AG04450 (cell line): ENCODE measurements around the gene DLGAP3. TPM values are rescaled to one million over a fixed set of nuclear protein-coding genes. Genes with fewer than 3 reads are reported as not detected.
"Not testable (repeated sequence)": the region's sequence is repeated elsewhere in the genome, so short reads cannot be mapped to it uniquely, and the experiment has no call there.

Source experiments
- CTCF ChIA-PET: fragments of 300-600, 350-600 bp; formaldehyde crosslinking; extraction: SDS; loops from one replicate; lab custom pipeline; 2022; ENCODE audit warnings: antibody characterized with exemption, inconsistent platforms; lab: Charles Lee
- POLR2A ChIA-PET: fragments of 350-600 bp; formaldehyde crosslinking; extraction: SDS; loops from one replicate; lab custom pipeline; 2021; ENCODE audit warnings: antibody characterized with exemption, inconsistent platforms; lab: Yijun Ruan, JAX
- DNase-seq: peaks from one replicate; pipeline ENCODE4 v3.0.0-alpha.2; 2011; ENCODE audit warnings: low read depth, low spot score
- H3K27ac ChIP-seq: one replicate; pipeline ENCODE4 v1.5.1; 2012; ENCODE audit warnings: low read depth, low read length, control low read depth
- H3K27me3 ChIP-seq: one replicate; pipeline ENCODE4 v1.6.0; 2012; ENCODE audit warnings: low read length; ENCODE audit not compliant: control insufficient read depth, insufficient read depth
- H3K4me3 ChIP-seq: 2 replicates; pipeline ENCODE4 v1.5.1; 2011; ENCODE audit warnings: mild to moderate bottlenecking, low read depth, low read length, control low read depth
- H3K9me3 ChIP-seq: 2 replicates; pipeline ENCODE4 v1.5.1; 2012; ENCODE audit warnings: low read length; ENCODE audit not compliant: control insufficient read depth, insufficient read depth
- polyA plus RNA-seq: library from polyadenylated mRNA; depleted of rRNA; stranded (reverse); fragments of >200 nt; gene quantifications from 2 replicates; pipeline ENCODE4 v1.2.3, GENCODE V29; 2011
- TF ChIP-seq, protein P1 (sequence below): IDR thresholded peaks from 2 replicates; pipeline ENCODE4 v1.5.1; 2011; ENCODE audit warnings: low read depth, low read length, control low read depth, inconsistent platforms

The DLGAP3 gene
- polyA plus RNA-seq, 1 experiment = not detected

GRCh38 chr1:34827341-34827941, 102.0 kb downstream of the DLGAP3 start:
- Histone ChIP-seq H3K9me3 (no peaks in the 10 kb centered on the region), H3K27me3 (no peaks in the 10 kb centered on the region), H3K27ac (no peak overlapping the region), H3K4me3 (no peak overlapping the region)
- TF ChIP-seq, protein P1, sequence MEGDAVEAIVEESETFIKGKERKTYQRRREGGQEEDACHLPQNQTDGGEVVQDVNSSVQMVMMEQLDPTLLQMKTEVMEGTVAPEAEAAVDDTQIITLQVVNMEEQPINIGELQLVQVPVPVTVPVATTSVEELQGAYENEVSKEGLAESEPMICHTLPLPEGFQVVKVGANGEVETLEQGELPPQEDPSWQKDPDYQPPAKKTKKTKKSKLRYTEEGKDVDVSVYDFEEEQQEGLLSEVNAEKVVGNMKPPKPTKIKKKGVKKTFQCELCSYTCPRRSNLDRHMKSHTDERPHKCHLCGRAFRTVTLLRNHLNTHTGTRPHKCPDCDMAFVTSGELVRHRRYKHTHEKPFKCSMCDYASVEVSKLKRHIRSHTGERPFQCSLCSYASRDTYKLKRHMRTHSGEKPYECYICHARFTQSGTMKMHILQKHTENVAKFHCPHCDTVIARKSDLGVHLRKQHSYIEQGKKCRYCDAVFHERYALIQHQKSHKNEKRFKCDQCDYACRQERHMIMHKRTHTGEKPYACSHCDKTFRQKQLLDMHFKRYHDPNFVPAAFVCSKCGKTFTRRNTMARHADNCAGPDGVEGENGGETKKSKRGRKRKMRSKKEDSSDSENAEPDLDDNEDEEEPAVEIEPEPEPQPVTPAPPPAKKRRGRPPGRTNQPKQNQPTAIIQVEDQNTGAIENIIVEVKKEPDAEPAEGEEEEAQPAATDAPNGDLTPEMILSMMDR = no peak
- ChIA-PET POLR2A (no interaction called here), CTCF (interaction anchor here (1.1 kb wide), 1 partner anchor 25 kb away, joined by 5 read pairs; no protein-coding TSS in a partner anchor)
- DNase-seq = no peak

- CTCF ChIA-PET = interaction anchor here (2.5 kb wide), 1 partner anchor 27 kb away, joined by 9 read pairs; no protein-coding TSS in a partner anchor
- Histone ChIP-seq H3K27me3 (no peaks in the 10 kb centered on the region), H3K4me3 (no peak overlapping the region), H3K27ac (no peak overlapping the region), H3K9me3 (no peaks in the 10 kb centered on the region)
- TF ChIP-seq, protein P1 = no peak
- no peak for DNase-seq
- POLR2A ChIA-PET = no interaction called here
Measured at GRCh38 chr1:34825455-34826091, 103.9 kb downstream of the DLGAP3 start.

GRCh38 chr1:34824817-34825454, 104.5 kb downstream of the DLGAP3 start:
- Histone ChIP-seq H3K4me3 (no peak overlapping the region), H3K27ac (no peak overlapping the region), H3K27me3 (no peaks in the 10 kb centered on the region), H3K9me3 (no peaks in the 10 kb centered on the region)
- DNase-seq = no peak
- ChIA-PET CTCF (interaction anchor here (2.5 kb wide), 1 partner anchor 27 kb away, joined by 9 read pairs; no protein-coding TSS in a partner anchor), POLR2A (no interaction called here)
- TF ChIP-seq, protein P1 = no peak

- ChIA-PET CTCF (no interaction called here), POLR2A (no interaction called here)
- no peak for DNase-seq
- TF ChIP-seq, protein P1 = no peak
- Histone ChIP-seq H3K9me3 (no peaks in the 10 kb centered on the region), H3K27ac (no peak overlapping the region), H3K4me3 (no peak overlapping the region), H3K27me3 (no peaks in the 10 kb centered on the region)
Measured at GRCh38 chr1:34822202-34822601, 107.2 kb downstream of the DLGAP3 start.

- POLR2A ChIA-PET, CTCF ChIA-PET, DNase-seq, H3K27ac ChIP-seq, H3K4me3 ChIP-seq, H3K27me3 ChIP-seq, H3K9me3 ChIP-seq: not testable (repeated sequence)
Measured at GRCh38 chr1:34818862-34819261, 110.6 kb downstream of the DLGAP3 start.
